Endothelial cell of umbilical vein (primary cell): Measurements from ENCODE around the gene GRIK1. TPM values are rescaled to one million over a fixed set of nuclear protein-coding genes. Genes with fewer than 3 reads are reported as not detected.

ENCODE experiments used
- BruUV-seq: library from RNA; stranded (reverse); fragments of 400-500 nt; replicated peaks from 2 replicates; lab custom pipeline; 2021; lab: Mats Ljungman, UMichigan
- CTCF ChIA-PET: fragments of 300-600, 350-600 bp; sonication (Branson Sonifier 250); formaldehyde crosslinking; loops from one replicate; lab custom pipeline; 2021; ENCODE audit warnings: antibody characterized with exemption, inconsistent platforms; lab: Charles Lee
- POLR2A ChIA-PET: fragments of 300-600, 350-600 bp; sonication (Branson Sonifier 250); formaldehyde crosslinking; loops from one replicate; lab custom pipeline; 2021; ENCODE audit warnings: antibody characterized with exemption, inconsistent platforms; lab: Charles Lee
- DNase-seq: peaks from one replicate; pipeline ENCODE4 v3.0.0-alpha.2; 2011; ENCODE audit warnings: low read depth, low spot score
- FAIRE-seq: peaks from 2 replicates; lab custom pipeline; 2011; peaks lifted over from hg19 to GRCh38; lab: Jason Lieb, UNC
- H2AFZ ChIP-seq: 2 replicates; pipeline ENCODE4 v1.6.0; 2012; ENCODE audit warnings: low read depth, low read length, control low read depth, inconsistent platforms
- H3K27ac ChIP-seq: 2 replicates; pipeline ENCODE4 v1.5.1; 2011; ENCODE audit warnings: low read depth, mild to moderate bottlenecking, control low read depth, low read length, moderate library complexity; ENCODE audit not compliant: insufficient read depth
- H3K27me3 ChIP-seq, 2 experiments: 2 replicates each; pipeline versions ENCODE4 v1.6.0 to v1.6.1; 2011; ENCODE audit warnings: low read length in 2 of 2, mixed read lengths in 1 of 2; ENCODE audit not compliant: control insufficient read depth in 2 of 2, insufficient read depth in 2 of 2
- H3K36me3 ChIP-seq, 2 experiments: 2 replicates in 1 of 2; 3 replicates in 1 of 2; pipeline ENCODE4 v1.5.1; 2011; ENCODE audit warnings: low read length in 2 of 2, mild to moderate bottlenecking in 1 of 2, moderate library complexity in 1 of 2; ENCODE audit not compliant: control insufficient read depth in 2 of 2, insufficient read depth in 2 of 2; ENCODE audit errors: extremely low read depth in 1 of 2
- H3K4me1 ChIP-seq: 3 replicates; pipeline ENCODE4 v1.5.1; 2011; ENCODE audit warnings: mild to moderate bottlenecking, low read length; ENCODE audit not compliant: control insufficient read depth, insufficient read depth; ENCODE audit errors: extremely low read depth
- H3K4me2 ChIP-seq: 2 replicates; pipeline ENCODE4 v1.6.1; 2011; ENCODE audit warnings: low read length, control low read depth, mixed read lengths; ENCODE audit not compliant: insufficient read depth
- H3K4me3 ChIP-seq, 3 experiments: fragments of 200-600 bp in 1 of 3; sonication (generic), shearing (Covaris generic) in 1 of 3; replicated peaks in 1 of 3; 2 replicates each; pipeline ENCODE4 v1.5.1; 2011 to 2016; ENCODE audit warnings: control low read depth in 3 of 3, low read length in 3 of 3, mild to moderate bottlenecking in 2 of 3, inconsistent platforms in 1 of 3, low read depth in 1 of 3, moderate library complexity in 1 of 3; ENCODE audit not compliant: insufficient read depth in 1 of 3
- H3K79me2 ChIP-seq: 2 replicates; pipeline ENCODE4 v1.6.0; 2012; ENCODE audit warnings: low read length, inconsistent platforms; ENCODE audit not compliant: control insufficient read depth, insufficient read depth
- H3K9ac ChIP-seq: replicated peaks from 2 replicates; pipeline ENCODE3; 2011; ENCODE audit warnings: low read length, control low read depth; ENCODE audit not compliant: insufficient read depth; ENCODE audit errors: extremely low read depth
- H3K9me1 ChIP-seq: replicated peaks from 3 replicates; pipeline ENCODE4 v1.6.0; 2011; ENCODE audit warnings: mild to moderate bottlenecking, low read length; ENCODE audit not compliant: control insufficient read depth, insufficient read depth; ENCODE audit errors: extremely low read depth
- H3K9me3 ChIP-seq: replicated peaks from 2 replicates; pipeline ENCODE4 v1.5.1; 2012; ENCODE audit warnings: low read length, inconsistent platforms; ENCODE audit not compliant: control insufficient read depth, insufficient read depth
- H4K20me1 ChIP-seq: replicated peaks from 2 replicates; pipeline ENCODE3; 2011; ENCODE audit warnings: mild to moderate bottlenecking, low read length; ENCODE audit not compliant: control insufficient read depth, insufficient read depth; ENCODE audit errors: extremely low read depth
- CTCF ChIP-seq, 2 donors: IDR thresholded peaks; 1 replicate in 1 of 2; 2 replicates in 1 of 2; pipeline ENCODE4 v1.5.1; 2011; ENCODE audit warnings: low read length in 2 of 2, mild to moderate bottlenecking in 2 of 2, moderate library complexity in 2 of 2, control low read depth in 1 of 2, inconsistent platforms in 1 of 2, low read depth in 1 of 2; ENCODE audit not compliant: insufficient read depth in 1 of 2; ENCODE audit errors: extremely low read depth in 1 of 2
- FOS ChIP-seq: IDR thresholded peaks from 2 replicates; pipeline ENCODE4 v1.6.1; 2011; ENCODE audit warnings: mild to moderate bottlenecking, low read length, moderate library complexity, borderline replicate concordance; ENCODE audit not compliant: insufficient read depth
- GATA2 ChIP-seq: IDR thresholded peaks from 2 replicates; pipeline ENCODE4 v1.7.0; 2011; ENCODE audit warnings: low read depth, mild to moderate bottlenecking, moderate library complexity, mixed read lengths, low read length; ENCODE audit not compliant: insufficient read length, insufficient read depth
- JUN ChIP-seq: IDR thresholded peaks from 2 replicates; pipeline ENCODE4 v1.6.1; 2011; ENCODE audit warnings: borderline replicate concordance, low read depth; ENCODE audit not compliant: insufficient read length, insufficient read depth
- MYC ChIP-seq: IDR thresholded peaks from one replicate; pipeline ENCODE4 v1.6.1; 2011; ENCODE audit warnings: mild to moderate bottlenecking, low read depth, low read length
- POLR2A ChIP-seq: IDR thresholded peaks from 2 replicates; pipeline ENCODE4 v1.6.1; 2012; ENCODE audit warnings: low read depth, mild to moderate bottlenecking, control low read depth, low read length
- dilution Hi-C: fragments of 300-500 bp; cut with MboI; formaldehyde crosslinking; loops from one replicate; pipeline ENCODE4 v1.15.0; 2019; ENCODE audit warnings: low sequenced_read_pairs; ENCODE audit not compliant: extremely low pct_ligation_motif_present
- intact Hi-C: fragments of 100-400 bp; cut with micrococcal nuclease; formaldehyde crosslinking; loops from one replicate; pipeline ENCODE4 v1.10.0; 2022
- polyA plus RNA-seq, 4 experiments: library from polyadenylated mRNA; depleted of rRNA in 3 of 4; stranded (reverse) in 3 of 4; unstranded in 1 of 4; fragments of >200 nt; gene quantifications; 2 replicates each; pipeline versions ENCODE4 v1.2.1 to v1.2.3, GENCODE V29; 2011 to 2012; ENCODE audit warnings: missing spikeins in 1 of 4
- total RNA-seq: library from RNA; stranded (reverse); gene quantifications from 2 replicates; pipeline ENCODE4 v1.2.3, GENCODE V29; 2021
- TF ChIP-seq, protein P1 (sequence below): IDR thresholded peaks from 2 replicates; pipeline ENCODE4 v1.6.1; 2011; ENCODE audit not compliant: insufficient read depth, insufficient read length

GRIK1 gene
- total and polyA plus RNA-seq, 2 donors (not counting 3 experiments of a cell fraction or from before 2014, with no cell fraction given) = not detected

DNA sequence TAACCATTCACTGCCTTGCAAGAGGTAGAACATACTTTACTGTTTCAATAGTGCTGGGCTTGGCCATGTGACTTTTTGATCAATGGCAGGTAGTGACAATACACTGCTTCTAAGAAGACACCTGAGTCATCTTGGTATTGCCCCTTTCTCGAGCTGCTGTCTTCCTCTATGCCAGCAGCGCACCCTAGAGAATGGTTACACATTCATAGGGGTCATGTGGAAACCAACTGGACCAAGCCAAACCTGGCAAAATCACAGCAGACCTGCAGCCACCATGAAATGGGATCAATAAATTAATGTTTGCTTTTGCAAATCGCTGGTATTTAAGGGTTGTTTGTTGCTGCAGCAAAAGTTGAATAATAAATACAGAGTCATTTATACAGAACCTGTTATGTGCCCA lies 122.3 kb downstream of the GRIK1 start:
- dilution Hi-C loops = no loop called here
- no TSS peak for BruUV-seq
- CTCF ChIA-PET = no interaction called here

More for the DNA sequence above, 122.3 kb downstream of the GRIK1 start:
- no peak overlapping the region for H2AFZ ChIP-seq
- no peak overlapping the region for H3K27ac ChIP-seq
- H3K4me3 ChIP-seq = no peak overlapping the region
- no peaks in the 10 kb centered on the region for H3K27me3 ChIP-seq
- FAIRE-seq (no peak), DNase-seq (no peak)
- no peaks in the 10 kb centered on the region for H4K20me1 ChIP-seq
- H3K9me3 ChIP-seq = no peaks in the 10 kb centered on the region
- no peaks in the 10 kb centered on the region for H3K36me3 ChIP-seq
- TF ChIP-seq FOS (no peak), JUN (no peak), MYC (no peak), POLR2A (no peak), CTCF (IDR thresholded peaks at IDR 0.05; ENCODE audit: extremely low read depth in 1 of 2, insufficient read depth in 1 of 2, low read depth in 1 of 2, low read length in 2 of 2) (no peak), GATA2 (no peak)
- TF ChIP-seq, protein P1, sequence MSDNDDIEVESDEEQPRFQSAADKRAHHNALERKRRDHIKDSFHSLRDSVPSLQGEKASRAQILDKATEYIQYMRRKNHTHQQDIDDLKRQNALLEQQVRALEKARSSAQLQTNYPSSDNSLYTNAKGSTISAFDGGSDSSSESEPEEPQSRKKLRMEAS = no peak
- no peak overlapping the region for H3K4me2 ChIP-seq
- intact Hi-C loops = no loop called here
- POLR2A ChIA-PET = no interaction called here
- no peaks in the 10 kb centered on the region for H3K9me1 ChIP-seq
- no peaks in the 10 kb centered on the region for H3K4me1 ChIP-seq
- H3K9ac ChIP-seq = no peak overlapping the region
- H3K79me2 ChIP-seq = no peaks in the 10 kb centered on the region
